Activated CD8-positive, alpha-beta T cell treated with anti-CD3 and anti-CD28 coated beads for 36 hours (primary cell): Measurements from ENCODE around the gene MYCBPAP. TPM values are rescaled to one million over a fixed set of nuclear protein-coding genes. Genes with fewer than 3 reads are reported as not detected.

Experiments used
- ATAC-seq: fragments of 200-7000 bp; cut with Tn5 transposase; one replicate; pipeline ENCODE4 v1.10.0; 2021; ENCODE audit warnings: mild to moderate bottlenecking, moderate library complexity
- CTCF ChIA-PET: fragments of 350-600 bp; sonication (Branson Sonifier 250); formaldehyde crosslinking; loops from one replicate; lab custom pipeline; 2021; ENCODE audit warnings: antibody characterized with exemption; lab: Charles Lee
- POLR2A ChIA-PET: fragments of 350-600 bp; sonication (Branson Sonifier 250); formaldehyde crosslinking; loops from one replicate; lab custom pipeline; 2021; ENCODE audit warnings: antibody characterized with exemption; lab: Charles Lee
- DNase-seq: peaks from one replicate; pipeline ENCODE4 v3.0.0-alpha.2; 2020
- H3K27ac Mint-ChIP-seq: one replicate; pipeline ENCODE4 v1.8.0; 2021; ENCODE audit warnings: mild to moderate bottlenecking, mixed read lengths
- H3K27me3 Mint-ChIP-seq: one replicate; pipeline ENCODE4 v1.8.0; 2021; ENCODE audit warnings: mixed read lengths
- H3K36me3 Mint-ChIP-seq: one replicate; pipeline ENCODE4 v1.8.0; 2021; ENCODE audit warnings: low read depth, mixed read lengths
- H3K4me1 Mint-ChIP-seq: one replicate; pipeline ENCODE4 v1.8.0; 2021; ENCODE audit warnings: low read depth, mixed read lengths
- H3K4me3 Mint-ChIP-seq: one replicate; pipeline ENCODE4 v1.8.0; 2021; ENCODE audit warnings: mild to moderate bottlenecking, moderate library complexity, mixed read lengths
- H3K9me3 Mint-ChIP-seq: one replicate; pipeline ENCODE4 v1.8.0; 2021; ENCODE audit warnings: mixed read lengths
- intact Hi-C: fragments of 100-400 bp; cut with micrococcal nuclease; formaldehyde crosslinking; loops from one replicate; pipeline ENCODE4 v1.10.0; 2022
- total RNA-seq, 2 experiments: library from RNA; stranded (reverse); gene quantifications; one replicate each; pipeline ENCODE4 v1.2.3, GENCODE V29; 2021
- TF ChIP-seq, protein P1 (sequence below): fragments of 200-600 bp; IDR thresholded peaks from one replicate; pipeline ENCODE4 v1.8.0; 2022; ENCODE audit warnings: antibody characterized with exemption, mild to moderate bottlenecking

Gene MYCBPAP
- total RNA-seq, 2 experiments from 2014 or later: 6.7 to 6.9 TPM

DNA sequence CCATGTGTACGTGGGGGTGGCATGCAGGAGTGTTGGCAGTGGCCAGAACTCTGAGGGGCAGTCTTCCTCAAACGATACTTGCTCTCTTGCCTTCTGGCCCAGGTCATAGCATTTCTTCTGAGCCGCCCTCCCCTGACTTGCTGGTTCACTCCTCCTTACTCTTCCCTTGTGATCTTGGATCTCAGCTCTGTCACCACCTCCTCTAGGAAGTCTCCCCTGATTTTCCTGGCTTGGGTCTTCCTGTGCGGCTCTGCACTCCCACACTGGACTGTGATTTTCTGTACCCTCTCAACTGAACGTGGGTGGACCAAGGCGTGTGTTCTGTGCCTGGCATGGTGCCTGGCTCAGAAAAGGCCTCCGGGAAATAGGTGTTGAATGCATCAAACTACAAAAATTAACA lies 27.2 kb downstream of the MYCBPAP start:
- no peak for DNase-seq
- no peak for ATAC-seq
- intact Hi-C loops: no loop called here
- Mint-ChIP-seq H3K4me3 (no peak overlapping the region), H3K9me3 (no peaks in the 10 kb centered on the region), H3K27me3 (peaks cover 42% of the 10 kb centered on the region), H3K27ac (no peak overlapping the region), H3K36me3 (no peaks in the 10 kb centered on the region), H3K4me1 (peaks cover 17% of the 10 kb centered on the region)
- TF ChIP-seq, protein P1, sequence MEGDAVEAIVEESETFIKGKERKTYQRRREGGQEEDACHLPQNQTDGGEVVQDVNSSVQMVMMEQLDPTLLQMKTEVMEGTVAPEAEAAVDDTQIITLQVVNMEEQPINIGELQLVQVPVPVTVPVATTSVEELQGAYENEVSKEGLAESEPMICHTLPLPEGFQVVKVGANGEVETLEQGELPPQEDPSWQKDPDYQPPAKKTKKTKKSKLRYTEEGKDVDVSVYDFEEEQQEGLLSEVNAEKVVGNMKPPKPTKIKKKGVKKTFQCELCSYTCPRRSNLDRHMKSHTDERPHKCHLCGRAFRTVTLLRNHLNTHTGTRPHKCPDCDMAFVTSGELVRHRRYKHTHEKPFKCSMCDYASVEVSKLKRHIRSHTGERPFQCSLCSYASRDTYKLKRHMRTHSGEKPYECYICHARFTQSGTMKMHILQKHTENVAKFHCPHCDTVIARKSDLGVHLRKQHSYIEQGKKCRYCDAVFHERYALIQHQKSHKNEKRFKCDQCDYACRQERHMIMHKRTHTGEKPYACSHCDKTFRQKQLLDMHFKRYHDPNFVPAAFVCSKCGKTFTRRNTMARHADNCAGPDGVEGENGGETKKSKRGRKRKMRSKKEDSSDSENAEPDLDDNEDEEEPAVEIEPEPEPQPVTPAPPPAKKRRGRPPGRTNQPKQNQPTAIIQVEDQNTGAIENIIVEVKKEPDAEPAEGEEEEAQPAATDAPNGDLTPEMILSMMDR: no peak
- CTCF ChIA-PET: interaction anchor here (0.7 kb wide), 1 partner anchor 56 kb away, joined by 3 read pairs; no protein-coding TSS in a partner anchor
- POLR2A ChIA-PET: no interaction called here

GRCh38 chr17:50536683-50537646 lies 28.7 kb downstream of the MYCBPAP start:
- ATAC-seq (no peak), DNase-seq (no peak)
- ChIA-PET POLR2A (no interaction called here), CTCF (interaction anchor here (1.3 kb wide), 1 partner anchor 54 kb away, joined by 3 read pairs; no protein-coding TSS in a partner anchor)
- TF ChIP-seq, protein P1: no peak
- H3K4me3 Mint-ChIP-seq: no peak overlapping the region
- peaks cover 19% of the 10 kb centered on the region for H3K4me1 Mint-ChIP-seq
- intact Hi-C loops: no loop called here
- no peaks in the 10 kb centered on the region for H3K9me3 Mint-ChIP-seq
- H3K27ac Mint-ChIP-seq: no peak overlapping the region
- H3K27me3 Mint-ChIP-seq: peaks cover 28% of the 10 kb centered on the region
- no peaks in the 10 kb centered on the region for H3K36me3 Mint-ChIP-seq

DNA sequence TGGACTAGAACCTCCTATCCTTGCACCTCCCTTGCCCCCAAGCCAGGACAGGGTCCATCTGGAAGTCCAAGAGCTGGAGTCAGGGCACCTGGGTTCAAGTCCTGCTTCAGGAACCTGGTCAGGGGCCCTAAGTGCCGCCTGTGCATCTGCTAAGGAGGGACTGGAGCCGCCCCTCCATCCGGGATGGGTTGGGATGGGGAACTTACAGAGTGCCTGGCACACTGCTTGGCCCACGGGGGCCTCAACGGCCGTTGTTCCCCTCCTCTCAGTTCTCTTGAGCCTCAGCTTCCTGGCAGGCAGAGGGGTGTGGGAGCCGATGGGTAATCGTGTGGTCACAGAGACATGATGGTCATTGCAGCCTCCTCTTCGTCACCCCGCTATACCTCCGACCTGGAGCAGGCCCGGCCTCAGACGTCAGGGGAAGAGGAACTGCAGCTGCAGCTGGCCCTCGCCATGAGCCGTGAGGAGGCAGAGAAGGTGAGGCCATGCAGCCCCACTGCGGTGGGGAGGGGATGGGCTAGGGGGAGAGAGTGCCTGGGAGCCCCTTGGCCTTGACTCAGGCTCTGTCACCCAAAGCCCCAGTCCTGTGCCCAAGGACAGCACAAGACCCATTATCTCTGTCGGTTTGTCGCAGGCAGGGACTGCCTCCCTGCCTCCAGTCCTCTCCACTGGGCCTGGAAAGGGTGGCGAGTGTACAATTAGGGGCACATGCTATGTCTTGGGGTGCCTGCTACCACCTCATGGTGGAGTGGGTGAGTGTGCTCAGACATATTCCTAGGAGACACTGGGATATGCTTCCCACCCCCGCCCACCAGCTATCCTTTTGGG lies 29.7 kb downstream of the MYCBPAP start:
- ATAC-seq: no peak
- H3K4me1 Mint-ChIP-seq: peaks cover 20% of the 10 kb centered on the region
- no peak overlapping the region for H3K27ac Mint-ChIP-seq
- no peaks in the 10 kb centered on the region for H3K36me3 Mint-ChIP-seq
- peaks cover 18% of the 10 kb centered on the region for H3K27me3 Mint-ChIP-seq
- CTCF ChIA-PET: interaction anchor here (1.0 to 1.3 kb wide), 2 partner anchors 55 to 93 kb away, joined by 3 read pairs; no protein-coding TSS in a partner anchor
- no peak for DNase-seq
- intact Hi-C loops: no loop called here
- no peak overlapping the region for H3K4me3 Mint-ChIP-seq
- no peaks in the 10 kb centered on the region for H3K9me3 Mint-ChIP-seq
- POLR2A ChIA-PET: no interaction called here
- TF ChIP-seq, protein P1: no peak

- H3K4me1 Mint-ChIP-seq: peaks cover 12% of the 10 kb centered on the region
- H3K9me3 Mint-ChIP-seq: no peaks in the 10 kb centered on the region
- ATAC-seq: no peak
- H3K27ac Mint-ChIP-seq: no peak overlapping the region
- peaks cover 11% of the 10 kb centered on the region for H3K27me3 Mint-ChIP-seq
- peak; percentile 28 for DNase-seq
- TF ChIP-seq, protein P1: no peak
- no peaks in the 10 kb centered on the region for H3K36me3 Mint-ChIP-seq
- intact Hi-C loops: no loop called here
- POLR2A ChIA-PET: no interaction called here
- CTCF ChIA-PET: interaction anchor here (1.0 to 1.3 kb wide), 2 partner anchors 56 to 92 kb away, joined by 3 read pairs; no protein-coding TSS in a partner anchor
- no peak overlapping the region for H3K4me3 Mint-ChIP-seq
These were observed 30.5 kb downstream of the MYCBPAP start for GRCh38 chr17:50538549-50539410.
